ENCODE measurements around the gene HEATR3.
"Not testable (repeated sequence)": the region's sequence is repeated elsewhere in the genome, so short reads cannot be mapped to it uniquely, and the experiment has no call there.

Gene HEATR3

GRCh38 chr16:50099957-50100648, 34.3 kb downstream of the HEATR3 start:
- DNase-seq (ENCODE audit: low read depth): no peak

GRCh38 chr16:50102051-50102746, 36.4 kb downstream of the HEATR3 start:
- DNase-seq (ENCODE audit: low read depth): peak; percentile 94

- peak; percentile 55 for DNase-seq (ENCODE audit: low read depth)
Measured at GRCh38 chr16:50103764-50104163, 38.0 kb downstream of the HEATR3 start.

DNA sequence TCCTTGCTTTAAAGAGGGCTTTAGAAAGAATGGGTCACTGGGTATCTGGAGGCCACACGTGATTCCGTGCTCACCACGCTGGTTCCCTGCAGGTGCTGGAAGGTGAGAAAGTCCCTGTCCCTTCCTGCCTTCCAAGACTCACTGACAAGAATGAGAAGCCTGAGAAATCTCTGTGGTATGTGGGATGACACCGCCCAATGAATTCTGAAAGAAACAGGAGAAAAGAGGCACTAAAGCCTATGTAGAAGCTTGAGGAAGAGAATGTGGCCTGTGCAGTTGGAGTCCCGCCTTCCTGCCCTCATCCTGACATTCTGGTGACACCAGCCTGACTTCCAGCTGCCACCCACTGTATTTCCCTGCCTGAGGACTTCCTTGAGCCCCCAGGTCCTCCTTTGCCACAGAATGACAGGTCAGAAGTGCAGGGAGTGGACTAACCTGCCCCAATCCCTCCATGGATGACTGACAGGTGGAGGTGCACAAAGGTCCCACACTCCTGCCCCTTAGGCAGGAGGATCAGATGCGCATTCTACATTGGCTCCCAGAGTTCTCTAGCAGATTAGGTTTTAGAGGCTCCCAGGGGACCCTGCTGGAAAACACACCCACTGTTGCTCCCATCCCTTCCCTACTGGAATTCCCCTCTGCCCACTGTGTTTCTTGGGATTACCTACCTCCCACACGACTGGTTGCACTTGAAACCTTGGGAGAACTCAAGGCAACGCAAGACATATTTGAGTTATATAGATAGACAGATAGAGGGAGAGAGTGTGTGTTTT, 48.8 kb downstream of the HEATR3 start:
- DNase-seq (ENCODE audit: low read depth): no peak

DNA sequence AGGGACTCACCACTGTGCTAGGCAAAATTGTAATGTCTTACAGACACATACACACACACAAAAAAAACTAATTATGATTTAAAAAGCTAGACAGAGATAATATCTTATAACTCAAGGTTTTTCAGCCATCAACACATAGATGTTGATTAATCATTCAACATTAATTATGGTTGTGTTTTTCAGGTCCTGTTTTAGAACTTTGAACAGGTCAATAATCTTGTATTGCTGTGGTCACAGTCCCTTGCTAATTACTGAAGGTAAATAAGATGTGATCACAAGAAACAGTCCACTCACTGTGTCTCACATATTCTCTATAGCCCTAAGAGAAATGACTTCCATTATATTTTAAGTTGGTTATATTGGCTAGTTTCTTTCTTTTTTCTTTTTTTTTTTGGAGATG, 54.9 kb downstream of the HEATR3 start:
- no peak for DNase-seq (ENCODE audit: low read depth)

- DNase-seq (ENCODE audit: low read depth): no peak
Measured at GRCh38 chr16:50121278-50121677, 55.5 kb downstream of the HEATR3 start.

DNA sequence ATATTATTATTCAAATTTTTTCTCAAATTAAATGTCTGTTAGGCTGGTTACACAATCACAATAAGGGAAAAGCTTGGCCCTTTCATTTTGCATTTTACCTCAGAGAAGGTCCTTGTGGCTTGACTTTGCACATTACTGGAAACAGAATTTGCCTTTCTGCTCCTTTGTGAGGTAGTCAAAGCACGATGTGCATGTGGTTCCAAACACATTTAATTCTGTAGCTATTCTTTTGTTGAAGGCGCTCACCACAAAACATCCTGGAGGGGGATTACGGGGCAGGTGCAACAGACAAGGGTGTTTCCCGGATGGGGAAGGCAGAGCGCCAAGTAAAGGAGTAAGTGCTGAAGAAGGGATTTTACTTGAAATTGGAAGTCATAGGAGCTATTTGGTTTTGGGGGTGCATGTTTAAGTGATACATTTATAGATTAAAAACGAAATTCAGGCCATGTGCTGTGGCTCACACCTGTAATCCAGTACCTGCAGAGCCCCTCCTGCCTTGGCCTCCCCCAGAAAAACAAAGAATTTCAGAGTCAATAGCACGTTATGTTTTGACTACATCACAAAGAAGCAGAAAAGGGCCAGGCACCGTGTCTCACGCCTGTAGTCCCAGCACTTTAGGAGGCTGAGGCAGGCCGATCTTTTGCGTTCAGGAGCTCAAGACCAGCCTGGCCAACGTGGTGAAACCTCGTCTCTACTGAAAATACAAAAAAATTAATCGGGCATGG, 56.1 kb downstream of the HEATR3 start:
- no peak for DNase-seq (ENCODE audit: low read depth)

DNA sequence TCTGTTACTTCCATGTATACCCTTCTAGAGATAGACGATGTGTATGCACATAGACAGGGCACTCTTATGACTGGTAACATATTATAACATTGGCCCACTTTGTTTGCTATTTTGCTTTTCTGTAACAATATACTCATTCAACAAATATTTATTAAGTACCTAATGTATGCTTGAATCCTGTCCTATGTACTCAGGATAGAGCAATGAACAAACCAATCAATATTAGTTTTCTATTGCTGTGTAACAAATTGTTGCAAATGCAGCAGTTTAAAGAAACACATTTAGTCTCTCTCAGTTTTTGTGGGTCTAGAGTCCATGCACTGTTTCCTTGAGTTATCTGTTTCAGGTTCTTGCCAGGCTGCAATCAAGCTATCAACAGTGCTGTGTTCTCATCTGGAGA, 57.6 kb downstream of the HEATR3 start:
- no peak for DNase-seq (ENCODE audit: low read depth)

- no peak for DNase-seq (ENCODE audit: low read depth)
Measured at GRCh38 chr16:50124769-50125168, 59.0 kb downstream of the HEATR3 start.

DNA sequence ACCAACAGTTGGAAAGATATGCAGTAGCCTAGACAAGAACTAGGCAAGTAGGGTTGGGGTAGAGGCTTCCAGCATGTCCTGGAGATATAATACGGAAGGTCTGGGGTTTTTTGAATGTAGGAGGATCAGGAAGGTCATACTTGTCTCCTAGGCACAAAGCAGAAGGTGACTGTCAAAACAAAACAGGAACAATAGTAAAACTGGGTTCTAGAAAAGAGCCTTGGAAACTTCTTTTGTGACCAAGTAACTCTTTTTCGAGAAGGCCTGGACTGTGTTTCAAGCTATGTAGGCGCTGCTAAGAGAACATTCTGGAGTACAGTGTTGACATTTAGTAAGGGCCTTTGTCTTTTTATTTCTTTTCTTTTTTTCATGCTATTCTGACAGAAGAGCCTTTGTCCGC, 60.4 kb downstream of the HEATR3 start:
- DNase-seq (ENCODE audit: low read depth): no peak

DNA sequence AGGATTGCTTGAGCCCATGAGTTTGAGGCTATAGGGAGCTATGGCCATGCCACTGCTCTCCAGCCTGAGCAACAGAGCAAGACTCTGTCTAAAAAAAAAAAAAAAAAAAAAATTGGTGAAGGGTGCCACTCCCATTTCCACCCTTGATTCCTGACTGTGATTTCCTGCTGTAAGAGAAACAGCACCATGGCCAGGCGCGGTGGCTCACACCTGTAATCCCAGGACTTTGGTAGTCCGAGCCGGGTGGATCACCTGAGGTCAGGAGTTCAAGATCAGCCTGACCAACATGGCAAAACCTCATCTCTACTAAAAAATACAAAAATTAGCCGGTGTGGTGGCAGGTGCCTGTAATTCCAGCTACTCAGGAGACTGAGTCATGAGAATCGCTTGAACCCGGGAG, 66.8 kb downstream of the HEATR3 start:
- DNase-seq (ENCODE audit: low read depth): not testable (repeated sequence)

GRCh38 chr16:50133214-50133613, 67.4 kb downstream of the HEATR3 start:
- DNase-seq (ENCODE audit: low read depth): no peak

DNA sequence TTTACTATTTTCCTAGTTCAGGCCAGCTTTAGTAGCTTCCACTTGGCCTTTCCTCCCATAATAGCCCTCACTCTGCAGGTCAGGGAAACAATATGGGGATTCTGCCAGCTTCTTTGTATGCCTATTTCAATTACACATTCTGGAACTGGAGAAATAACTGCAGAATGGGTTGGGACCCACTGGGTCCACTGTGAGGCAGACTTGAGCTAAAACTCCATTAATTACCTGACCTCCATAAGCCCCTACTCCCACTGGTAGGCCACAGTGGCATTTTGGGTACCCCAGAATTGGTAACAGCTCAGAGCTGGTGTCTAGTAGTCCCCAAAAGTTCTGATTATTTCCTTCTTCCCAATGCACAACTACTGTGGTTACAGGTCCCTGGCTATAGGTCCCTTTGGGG, 70.6 kb downstream of the HEATR3 start:
- no peak for DNase-seq (ENCODE audit: low read depth)

DNA sequence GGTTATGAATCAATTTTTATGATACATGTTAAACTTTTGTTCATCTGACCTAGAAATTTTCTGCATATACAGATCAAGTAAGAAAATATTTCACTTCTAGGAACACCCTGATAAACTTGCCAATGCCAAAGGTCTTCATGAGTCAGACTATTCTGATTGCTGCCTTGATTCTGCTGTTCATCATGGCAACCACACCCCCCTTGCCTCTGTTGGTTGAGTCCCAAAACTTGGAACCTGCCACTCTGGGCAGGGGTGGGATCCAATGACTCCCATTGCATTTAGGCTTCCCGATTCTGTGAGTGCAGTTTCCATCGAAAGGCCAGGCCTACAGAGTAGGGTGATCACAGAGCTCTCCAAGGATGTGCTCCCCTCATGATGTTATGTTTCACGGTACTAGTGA, 71.5 kb downstream of the HEATR3 start:
- no peak for DNase-seq (ENCODE audit: low read depth)

DNA sequence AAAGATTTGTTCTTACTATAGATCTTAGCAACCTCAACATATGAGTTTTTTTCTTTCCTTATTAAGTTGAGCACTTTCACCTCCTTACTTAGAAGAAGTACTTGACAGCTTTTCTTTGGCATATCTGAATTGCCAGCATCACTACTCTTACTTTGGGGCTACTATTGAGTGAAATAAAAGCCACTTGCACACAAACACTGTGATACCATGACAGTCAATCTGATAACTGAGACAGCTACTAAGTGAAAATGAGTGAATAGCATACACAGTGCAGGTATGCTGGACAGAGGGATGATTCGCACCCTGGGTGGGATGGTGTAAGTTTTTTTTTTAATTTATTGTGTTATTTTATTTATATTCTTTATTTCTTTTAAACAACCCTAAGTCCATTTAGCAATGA, 73.8 kb downstream of the HEATR3 start:
- no peak for DNase-seq (ENCODE audit: low read depth)

DNA sequence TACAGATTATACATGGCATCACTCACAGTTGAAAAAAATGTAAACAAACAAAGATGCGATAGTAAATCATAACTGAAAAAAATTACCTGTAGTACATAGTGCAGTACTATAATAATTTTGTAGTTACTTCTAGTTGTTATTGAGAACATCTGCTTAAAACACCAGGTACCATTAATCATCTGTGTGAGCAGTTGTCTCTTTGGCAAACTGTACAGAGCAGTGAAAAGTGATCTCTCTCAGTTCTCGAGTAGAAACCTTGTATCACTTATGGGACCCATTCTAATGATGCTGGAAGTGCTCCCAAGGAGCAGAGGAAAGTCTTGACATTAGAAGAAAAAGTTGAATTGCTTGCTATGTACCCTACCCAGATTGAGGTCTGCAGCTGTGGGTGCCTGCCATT, 78.4 kb downstream of the HEATR3 start:
- no peak for DNase-seq (ENCODE audit: low read depth)

- DNase-seq (ENCODE audit: low read depth): no peak
Measured at GRCh38 chr16:50146479-50147435, 81.0 kb downstream of the HEATR3 start.

- DNase-seq (ENCODE audit: low read depth): no peak
Measured at GRCh38 chr16:50151322-50151721, 85.6 kb downstream of the HEATR3 start.

GRCh38 chr16:50151756-50152155, 86.0 kb downstream of the HEATR3 start:
- DNase-seq (ENCODE audit: low read depth): peak; percentile 19

DNA sequence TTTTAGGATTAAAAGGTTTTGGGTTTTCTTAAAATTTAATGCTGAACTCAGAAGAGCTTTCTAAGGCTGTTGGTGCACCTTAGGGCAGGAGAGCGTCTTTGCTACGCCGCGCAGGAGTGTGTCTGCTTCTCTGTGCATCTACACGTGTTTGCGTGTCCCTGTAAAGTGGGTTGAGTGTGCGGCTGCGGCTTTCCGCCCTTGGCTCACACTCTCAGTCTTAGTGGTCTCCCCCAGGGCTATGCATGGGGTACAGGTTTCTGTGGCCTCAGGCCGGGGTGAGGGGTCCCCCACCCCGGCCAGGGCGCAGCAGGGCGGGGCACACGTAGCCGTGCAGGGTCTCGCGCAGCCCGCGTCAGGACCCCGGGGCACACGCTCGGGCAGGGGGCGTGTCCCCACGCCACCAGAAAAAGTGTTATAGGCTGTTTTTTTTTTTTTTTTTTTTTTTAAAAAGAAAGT, 86.6 kb downstream of the HEATR3 start:
- DNase-seq (ENCODE audit: low read depth): peak; percentile 66
